GM21381 (cell line): ENCODE data around the gene GNG13.
"Not testable (repeated sequence)": the region's sequence is repeated elsewhere in the genome, so short reads cannot be mapped to it uniquely, and the experiment has no call there.

Source experiments
- ATAC-seq: cut with Tn5 transposase; IDR thresholded peaks from one replicate; pipeline ENCODE4 v1.9.1; 2021; ENCODE audit warnings: mild to moderate bottlenecking, moderate library complexity; ENCODE audit not compliant: unreplicated experiment

Gene GNG13, protein sequence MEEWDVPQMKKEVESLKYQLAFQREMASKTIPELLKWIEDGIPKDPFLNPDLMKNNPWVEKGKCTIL

DNA sequence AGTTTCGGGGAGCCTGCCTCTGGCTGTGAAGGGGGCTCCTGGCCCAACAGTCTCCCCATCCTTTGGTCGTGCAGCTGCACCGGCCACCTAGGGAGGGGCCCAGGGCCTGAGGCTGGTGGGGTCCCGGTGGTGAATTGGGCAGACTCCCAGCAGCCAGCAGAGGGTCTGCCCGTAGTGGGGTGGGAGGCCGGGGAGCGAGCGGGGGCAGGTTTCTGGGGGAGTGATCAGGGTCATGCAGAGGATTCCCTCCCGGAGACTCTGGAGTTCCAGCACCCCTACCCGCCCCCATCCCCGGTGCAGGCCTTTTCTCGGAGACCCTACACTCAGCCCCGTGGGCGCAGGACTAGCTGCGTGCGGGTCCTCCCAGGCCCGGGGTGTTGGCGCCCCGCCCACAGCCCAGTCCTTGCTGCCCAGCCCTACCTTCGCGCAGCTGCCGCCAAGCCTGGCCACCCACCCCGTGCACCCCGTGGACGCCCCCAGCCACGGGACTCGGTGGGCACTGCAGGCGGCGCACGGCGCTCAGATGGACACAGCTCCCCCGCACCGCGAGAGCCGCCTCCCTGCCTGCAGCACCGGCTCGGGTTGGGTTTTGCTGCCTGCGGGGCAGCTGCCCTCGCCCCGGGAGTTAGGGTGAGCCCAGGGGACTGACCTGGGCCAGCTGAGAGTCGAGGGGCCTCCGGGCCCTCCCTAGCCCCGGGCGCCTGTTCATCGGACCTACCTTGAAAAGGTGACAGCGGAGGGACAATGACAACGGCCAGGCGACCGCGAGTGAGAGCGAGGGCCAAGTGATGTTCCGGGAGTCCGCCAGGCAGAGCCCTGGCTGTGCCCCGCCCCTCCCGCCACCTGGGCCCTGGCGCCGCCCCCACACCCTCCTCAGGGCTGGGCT, at the start of gene GNG13:
GNG13 (minus strand) TSS at position 787 of the 886 bp plus-strand sequence. CDS start 1,657 bp downstream, outside the sequence.
- no peak for ATAC-seq

DNA sequence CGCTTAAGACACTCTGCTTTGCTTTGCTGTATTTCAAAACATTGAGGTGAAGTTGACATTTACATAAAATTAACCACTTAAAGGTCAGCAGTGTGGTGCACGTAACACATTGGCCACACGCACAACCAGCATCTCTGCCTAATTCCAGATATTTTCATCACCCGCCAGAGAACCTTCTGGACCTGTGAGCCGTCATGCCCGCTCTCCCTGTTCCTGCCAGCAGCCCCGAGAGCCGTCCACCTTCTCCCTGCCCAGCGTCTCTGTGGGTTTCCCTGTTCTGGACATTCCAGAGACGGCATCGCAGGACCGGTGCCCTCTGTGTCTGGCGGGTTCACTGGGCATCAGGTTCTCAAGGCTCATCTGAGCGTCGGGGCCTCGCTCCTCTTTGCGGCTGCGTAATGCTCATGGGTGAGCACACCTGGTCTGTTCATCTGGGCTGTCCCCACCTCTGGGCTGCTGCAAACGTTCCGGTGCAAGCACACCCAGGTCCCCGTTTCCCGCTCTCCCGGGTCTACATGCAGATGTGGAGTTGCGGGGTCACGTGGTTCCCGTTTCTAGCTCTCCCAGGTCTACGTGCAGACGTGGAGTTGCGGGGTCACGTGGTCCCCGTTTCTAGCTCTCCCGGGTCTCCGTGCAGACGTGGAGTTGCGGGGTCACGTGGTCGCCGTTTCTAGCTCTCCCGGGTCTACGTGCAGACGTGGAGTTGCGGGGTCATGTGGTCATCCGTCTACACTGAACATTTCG, 48.1 kb upstream of the GNG13 start:
- ATAC-seq = no peak

DNA sequence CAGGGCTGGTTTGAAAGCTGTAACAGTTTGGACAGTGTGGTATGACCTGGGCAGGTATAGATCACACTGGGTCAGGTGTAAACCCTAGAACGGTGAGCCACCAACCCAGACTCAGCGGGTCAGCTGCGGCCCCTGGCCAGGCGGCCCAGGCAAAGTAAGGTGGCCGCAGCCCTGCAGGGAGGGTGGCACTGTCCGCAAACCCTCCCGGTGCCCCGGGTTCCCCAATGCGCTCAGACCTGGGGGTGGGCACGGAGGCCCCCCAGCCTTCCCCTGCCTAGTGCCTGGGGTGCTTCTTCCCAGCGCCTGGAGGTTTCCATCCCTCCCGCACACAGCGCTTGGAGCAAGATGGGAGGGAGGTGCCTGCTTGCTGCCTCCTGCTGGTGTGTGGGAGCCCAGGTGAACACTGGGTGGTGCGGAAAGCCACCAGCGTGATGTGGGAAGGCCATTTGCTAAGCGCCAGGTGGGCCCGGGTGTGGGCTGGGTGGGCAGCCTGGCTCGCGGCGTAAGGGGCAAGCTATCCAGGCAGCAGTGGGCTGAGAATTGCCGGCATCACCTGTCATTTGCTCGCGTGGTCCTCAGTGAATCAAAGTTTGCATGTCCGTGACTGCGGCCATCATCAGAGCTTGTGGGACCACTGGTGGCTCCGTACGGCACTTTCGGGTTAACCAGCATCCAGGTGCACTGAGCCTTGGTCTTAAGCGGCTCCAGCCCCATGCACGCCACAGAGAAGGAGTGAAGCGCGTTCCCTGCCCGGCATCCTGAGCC, 47.3 kb upstream of the GNG13 start:
- no peak for ATAC-seq

DNA sequence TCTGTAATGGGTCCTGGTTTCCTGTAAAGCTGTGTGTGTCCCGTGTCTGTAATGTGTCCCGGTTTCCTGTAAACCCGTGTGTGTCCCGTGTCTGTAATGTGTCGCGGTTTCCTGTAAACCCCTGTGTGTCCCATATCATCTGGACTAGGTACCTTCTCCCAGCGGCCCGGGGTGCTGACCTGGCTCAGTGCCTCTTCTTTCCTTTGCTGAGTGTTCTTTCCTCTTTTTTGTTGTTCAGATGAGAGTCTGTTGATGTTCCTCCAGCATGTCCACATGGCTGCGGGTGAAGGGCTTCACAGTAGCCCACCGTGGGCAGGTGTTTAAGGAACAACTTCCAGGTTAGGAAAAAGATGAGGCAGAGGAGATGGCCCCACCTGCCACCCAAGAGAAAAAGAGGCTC, 46.6 kb upstream of the GNG13 start:
- no peak for ATAC-seq

DNA sequence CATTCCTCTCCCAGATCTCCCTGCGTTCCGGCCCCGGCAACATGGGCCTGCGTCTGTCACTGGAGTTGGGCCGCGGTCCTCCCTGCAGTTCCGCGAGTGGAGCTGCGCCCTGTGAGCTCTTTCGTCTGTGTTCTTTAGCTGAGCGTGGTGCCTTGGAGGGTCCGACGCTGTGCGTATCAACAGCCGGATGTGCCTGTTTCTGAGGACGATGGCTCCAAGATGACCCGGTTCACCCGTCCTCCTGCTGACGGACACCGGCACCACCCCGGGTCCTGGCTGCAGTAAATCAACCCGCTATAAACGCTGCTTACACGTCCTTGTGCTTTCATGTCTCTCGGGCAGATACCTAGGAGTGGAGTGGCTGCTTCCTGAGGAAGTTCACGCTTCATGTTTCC, 44.8 kb upstream of the GNG13 start:
- no peak for ATAC-seq

DNA sequence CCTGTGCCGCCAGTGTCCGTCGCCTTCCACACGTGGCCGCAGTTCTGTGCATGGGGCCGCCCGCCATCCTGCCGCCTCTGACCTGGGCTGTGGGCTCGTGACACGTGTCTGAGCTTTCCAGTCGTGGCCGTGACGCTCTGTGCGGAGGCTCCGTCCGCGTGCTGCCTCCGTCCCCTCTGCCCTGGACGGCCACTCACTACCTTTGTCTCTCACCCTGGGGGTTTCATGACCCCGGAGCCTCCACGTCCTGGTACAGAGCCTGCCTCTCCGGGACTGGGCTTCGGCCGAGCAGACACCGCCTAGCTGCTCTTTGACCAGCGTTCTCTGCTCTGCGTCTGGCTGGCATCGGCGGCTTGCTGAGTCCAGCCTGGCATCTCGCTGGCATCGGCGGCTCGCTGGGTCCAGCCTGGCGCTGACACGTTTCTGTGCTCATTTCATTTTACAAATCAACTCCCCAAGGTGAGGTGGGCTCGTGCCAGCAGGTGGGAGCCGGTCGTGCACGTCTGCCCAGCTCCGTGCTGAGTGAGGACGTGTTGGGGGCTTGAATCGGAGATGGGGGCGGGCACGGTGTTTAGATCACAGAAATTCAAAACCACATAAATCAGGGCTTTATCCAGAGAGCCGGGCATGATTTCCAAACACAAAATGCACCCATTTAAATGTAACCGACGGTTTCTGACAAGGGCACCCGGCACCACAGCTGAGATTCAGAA, 44.3 kb upstream of the GNG13 start:
- no peak for ATAC-seq

DNA sequence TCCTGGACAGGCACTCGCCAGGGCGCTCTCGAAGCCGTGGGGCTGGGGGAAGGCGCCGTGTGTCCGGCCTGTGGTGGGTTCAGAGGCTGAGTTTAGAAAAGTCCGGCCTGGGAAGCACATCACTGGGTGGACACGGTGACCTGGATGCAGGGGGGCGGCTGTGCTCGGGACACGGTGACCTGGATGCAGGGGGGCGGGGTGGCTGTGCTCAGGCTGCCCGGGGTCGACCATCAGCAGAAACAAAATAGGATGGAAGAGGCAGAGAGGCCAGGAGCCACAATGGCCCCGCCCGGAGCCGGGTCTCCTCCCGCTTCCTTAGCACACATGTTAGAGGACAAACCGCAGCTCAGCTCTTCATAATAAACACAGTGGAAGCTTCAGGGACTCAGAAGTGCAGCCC, 43.2 kb upstream of the GNG13 start:
- ATAC-seq = no peak

DNA sequence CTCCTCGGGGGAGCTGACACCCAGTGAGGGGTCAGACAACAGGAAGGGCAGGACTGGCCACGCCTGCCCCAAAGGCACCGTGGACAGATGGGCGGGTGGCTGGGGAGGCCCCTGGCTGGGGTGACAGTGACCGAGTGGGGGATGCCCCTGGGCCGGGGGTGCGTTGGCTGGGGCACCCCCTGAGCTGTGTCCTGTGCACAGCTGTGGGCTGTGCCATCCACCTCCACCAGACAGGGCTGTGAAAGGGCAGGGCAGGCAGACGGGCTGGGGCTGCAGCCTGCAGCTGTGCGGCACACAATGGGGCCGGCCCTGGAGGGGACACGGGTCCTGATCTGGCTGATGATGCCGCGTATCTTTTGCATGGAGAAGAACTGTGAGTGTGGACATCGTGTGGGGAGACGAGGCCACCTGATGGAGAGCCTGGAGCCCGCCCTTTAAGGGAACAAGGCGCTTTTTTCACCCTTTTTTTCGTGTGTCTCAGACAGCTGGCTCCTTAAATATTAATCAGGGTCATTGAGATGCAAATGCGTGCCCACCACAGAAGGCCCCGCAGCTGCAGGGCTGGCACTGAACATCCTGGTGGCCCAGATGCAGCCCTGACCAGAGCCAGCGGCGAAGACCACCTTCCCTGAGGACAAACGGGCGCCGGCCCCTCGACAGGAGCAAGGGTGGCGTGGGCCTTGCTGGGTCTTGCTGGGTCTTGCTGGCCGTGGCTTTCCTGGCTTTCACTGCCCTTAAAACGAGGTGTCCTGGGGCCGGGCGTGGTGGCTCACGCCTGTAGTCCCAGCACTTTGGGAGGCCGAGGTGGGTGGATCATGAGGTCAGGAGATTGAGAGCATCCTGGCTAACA, 42.4 kb upstream of the GNG13 start:
- ATAC-seq = no peak

DNA sequence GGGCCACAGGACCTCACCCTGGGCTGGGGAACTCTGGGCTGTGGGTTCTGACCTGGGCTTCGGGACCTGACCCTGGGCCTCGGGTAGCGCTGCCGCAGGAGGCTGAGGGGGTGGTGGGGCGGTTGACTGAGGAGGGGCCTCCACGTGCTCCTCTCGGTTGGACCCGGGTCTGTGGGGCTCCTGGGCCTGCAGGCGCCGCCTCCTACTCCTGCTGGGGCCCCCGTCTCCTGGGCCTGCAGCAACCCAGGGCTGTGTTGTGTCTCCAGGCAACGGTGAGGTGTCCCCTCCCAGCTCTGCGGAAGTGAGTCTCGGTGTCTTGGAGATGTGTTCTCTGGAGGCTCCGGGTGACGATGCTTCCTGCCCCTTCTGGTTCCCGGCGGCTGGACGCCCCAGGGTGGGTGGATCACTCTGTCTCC, 41.5 kb upstream of the GNG13 start:
- ATAC-seq = no peak

DNA sequence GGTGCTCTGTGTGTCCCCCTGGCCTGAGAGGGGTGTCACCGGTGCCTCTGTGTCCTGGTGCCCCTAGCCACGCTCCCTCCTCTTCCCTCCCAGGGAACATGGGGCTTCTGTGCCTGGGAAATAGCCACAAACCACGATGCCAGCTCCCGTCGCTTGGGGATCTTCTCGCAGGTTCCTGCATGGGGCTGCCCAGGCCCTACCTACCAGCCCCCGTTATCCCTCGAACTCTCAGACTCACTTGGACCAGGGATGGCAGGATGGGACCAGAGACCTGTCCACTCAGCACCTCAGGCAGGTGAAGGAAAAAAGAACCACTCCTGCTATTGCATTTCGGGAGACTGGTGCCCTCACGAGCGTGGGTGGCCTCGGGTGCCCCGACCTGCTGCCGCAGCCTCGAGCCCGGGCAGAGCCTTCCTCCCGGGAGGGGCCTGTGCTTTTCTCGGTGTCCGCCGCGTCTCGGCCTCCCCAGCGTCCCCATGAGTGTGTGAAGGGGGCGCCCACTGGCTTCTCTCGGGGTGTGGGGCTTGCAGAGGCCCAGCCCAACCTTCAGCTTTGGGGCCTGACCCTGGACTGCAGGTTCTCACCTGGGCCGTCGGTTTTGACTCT, 41.0 kb upstream of the GNG13 start:
- no peak for ATAC-seq

DNA sequence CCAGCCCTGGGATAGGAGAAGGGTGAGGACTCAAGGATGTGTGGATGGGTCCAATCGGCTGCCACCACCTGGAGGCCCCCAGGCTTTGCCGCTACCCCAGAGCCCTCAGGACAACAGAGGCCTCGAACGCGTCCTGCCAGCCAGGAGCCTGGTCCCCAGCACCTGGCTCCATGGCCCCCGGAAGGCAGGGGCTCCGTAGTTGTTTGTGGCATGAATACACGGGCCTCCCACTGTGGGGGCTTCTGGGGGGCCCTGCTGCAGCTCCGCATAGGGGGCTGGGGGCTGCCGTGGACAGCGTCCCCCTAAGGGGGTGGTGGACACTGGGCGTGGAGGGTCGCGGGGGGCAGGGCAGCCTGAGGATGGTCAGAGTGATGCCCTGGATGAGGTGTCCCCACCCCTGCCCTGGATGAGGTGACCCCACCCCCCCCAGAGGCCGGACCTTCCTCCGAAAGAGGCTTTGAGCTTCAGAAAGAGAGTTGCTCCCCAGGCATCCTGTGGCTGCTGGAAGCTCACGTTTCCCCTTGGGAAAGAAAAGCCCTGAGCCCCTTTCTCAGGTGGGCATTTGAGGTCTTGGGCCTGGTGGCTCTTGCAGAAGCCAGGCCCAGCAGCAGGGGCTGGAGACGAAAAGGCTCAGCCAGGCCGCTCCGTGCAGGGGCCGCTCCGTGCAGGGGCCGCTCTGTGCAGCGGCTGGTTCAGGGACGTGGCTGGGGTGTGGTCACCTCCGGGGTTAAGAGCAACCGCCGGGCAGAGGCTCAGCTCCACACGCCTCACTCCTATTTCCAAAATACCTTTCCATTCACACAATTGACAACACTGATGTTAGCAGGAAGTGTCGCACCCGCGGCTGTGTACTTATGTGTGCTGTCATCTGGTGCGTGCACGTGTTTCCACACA, 40.3 kb upstream of the GNG13 start:
- ATAC-seq = no peak

DNA sequence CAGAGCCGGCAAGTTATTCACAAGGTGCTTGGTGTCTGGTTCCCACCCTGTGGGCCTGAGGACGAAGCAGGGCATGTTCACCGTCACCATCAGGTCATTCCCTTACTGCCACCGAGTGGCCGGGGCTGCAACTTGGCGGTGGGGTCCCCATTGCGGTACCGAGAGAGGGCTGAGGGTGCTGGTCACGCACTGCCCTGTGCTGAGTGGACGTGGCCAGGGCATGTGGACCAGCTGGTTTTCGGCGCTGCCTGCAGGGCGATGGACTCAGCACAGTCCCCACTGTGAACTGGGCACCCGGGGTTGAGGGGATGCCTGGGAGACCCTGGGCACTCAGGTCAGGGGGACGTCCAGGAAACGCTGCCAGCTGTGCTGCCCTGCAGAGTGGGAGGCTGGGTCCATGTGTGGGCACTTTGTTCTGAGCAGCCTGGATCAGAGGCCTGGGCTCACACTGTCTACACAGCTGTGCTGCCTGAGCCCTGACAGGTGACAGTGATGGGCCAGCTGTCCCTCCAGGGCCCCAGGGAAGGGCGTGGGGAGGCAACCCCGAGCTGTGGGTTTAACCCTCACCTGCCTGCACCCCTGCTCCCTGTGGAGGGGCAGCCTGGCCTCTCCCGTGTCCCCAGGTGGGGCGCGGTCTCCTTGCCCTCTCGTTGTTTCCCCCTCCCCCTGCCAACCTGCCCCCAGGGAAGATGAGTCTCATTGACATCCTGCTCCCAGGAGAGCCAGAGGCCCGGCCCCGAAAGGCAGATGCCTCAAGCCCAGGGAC, 39.3 kb upstream of the GNG13 start:
- no peak for ATAC-seq

DNA sequence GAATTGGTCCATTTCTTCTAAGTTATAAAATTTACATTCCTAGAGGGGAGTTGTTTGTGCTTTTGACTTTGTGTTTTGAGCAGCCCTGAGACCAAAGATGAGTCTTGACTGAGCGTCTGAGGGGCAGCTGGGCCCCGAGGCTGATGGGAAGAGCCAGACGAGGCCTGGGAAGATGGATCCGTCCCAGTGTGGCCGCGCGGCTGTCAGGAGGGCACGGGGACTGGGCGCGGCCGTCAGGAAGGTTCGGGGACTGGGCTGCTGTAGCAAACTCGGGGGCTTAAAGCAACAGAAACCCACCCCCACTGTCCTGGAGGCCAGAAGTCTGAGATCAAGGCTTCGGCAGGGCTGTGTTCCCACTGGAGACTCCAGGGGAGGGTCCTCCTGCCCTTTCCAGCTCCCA, 38.2 kb upstream of the GNG13 start:
- ATAC-seq = no peak

DNA sequence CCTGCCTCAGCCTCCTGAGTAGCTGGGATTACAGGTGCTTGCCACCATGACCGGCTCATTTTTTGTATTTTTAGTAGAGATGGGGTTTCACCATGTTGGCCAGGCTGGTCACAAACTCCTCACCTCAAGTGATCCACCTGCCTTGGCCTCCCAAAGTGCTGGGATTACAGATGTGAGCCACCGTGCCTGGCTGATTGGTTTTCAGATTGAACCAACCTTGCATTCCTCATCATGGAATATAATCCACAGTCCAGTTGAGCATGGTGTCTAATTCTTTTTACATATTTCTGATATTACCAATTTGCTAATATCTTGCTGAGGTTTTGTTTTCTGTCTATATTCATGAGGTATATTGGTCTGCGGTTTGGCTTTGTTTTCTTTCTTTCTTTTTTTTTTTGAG, 36.3 kb upstream of the GNG13 start:
- not testable (repeated sequence) for ATAC-seq

DNA sequence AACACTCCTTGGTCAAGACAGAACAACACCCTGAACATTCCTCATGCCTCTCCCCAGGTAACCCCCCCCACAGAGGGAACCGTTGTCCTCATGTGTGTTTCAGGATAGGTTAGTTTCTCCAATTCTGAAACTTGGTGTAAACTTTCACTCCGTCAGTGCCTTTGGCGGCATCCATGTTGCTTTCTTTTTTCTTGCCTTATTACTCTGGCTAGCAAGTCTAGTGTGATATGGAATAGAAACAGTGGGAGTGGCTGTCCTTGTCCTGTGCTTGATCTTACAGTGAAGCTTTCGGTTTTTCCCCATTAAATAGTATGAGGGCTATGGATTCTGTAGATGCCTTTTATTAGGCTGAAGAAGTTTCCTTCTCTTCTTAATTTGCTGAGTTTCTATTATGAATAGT, 35.7 kb upstream of the GNG13 start:
- no peak for ATAC-seq

DNA sequence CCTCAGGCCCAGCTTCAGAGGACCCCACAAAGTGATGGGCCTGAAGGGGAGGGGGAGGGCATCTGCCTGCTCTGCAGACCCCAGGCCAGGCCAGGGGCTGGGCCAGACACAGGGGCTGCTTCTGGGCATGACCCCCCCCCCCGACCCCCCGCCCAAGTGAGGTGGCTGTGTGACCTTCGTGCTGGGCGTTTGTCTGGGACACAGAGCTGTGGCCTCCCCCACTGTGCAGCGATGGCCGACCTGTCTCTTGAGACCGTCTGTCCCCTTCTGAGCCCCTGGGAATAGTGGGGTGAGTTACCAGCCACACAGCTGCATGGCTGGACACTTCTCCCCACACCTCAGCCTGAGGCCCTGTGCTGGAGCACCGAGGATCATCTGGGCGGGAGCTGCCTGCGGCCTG, 34.8 kb upstream of the GNG13 start:
- no peak for ATAC-seq

DNA sequence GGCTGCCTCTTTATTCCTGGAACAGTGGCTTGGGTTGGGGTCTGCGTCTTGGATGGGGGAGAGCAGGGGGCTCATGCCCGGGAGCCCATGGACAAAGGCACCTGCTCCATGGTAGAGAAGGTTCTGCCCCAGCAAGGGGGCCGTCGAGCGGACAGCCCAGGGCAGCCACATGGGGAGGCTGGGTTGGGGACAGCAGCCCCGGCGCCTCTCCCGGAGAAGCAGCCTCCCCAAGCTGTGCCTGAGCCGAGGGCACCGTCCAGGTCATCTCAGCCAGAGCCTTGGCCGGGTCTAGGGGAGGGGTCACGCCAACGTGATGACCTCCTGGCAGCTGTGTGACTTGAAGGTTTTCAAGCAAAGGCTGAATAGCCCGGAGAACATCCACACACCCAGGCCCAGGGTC, 32.9 kb upstream of the GNG13 start:
- ATAC-seq = no peak
